ENCODE measurements around the gene COL12A1. TPM values are rescaled to one million over a fixed set of nuclear protein-coding genes. Genes with fewer than 3 reads are reported as not detected.

Gene COL12A1
- total RNA-seq, 1 experiment from 2014 or later = 10.4 TPM

DNA sequence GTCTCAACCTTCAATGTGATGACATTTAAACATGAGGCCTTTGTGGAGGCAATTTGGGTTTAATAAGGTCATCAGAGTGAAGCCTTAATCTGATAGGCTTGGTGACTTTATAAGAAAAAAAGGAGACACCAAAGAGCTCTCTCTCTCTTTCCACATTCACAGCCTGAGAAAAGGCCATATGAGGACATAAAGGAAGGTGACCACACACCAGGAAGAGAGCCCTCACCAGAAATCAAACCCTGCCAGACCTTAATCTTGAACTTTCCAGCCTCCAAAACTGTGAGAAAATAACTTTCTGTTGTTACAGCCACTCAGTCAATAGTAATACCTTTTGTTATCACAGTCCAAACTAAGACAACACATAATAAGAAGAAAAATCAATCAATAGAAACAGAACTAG lies 47.7 kb downstream of the COL12A1 start:
- no TSS peak for BruUV-seq (replicated peaks)
- Histone ChIP-seq H3K4me1 (ENCODE audit: control insufficient read depth, insufficient read depth, low read length) (no peaks in the 10 kb centered on the region), H3K27me3 (ENCODE audit: control insufficient read depth, insufficient read depth, low read length) (no peaks in the 10 kb centered on the region), H3K4me3 (ENCODE audit: low read depth in 2 of 2, low read length in 2 of 2) (no peak overlapping the region), H3K27ac (ENCODE audit: low read length) (no peak overlapping the region), H3K9me3 (ENCODE audit: control insufficient read depth, insufficient read depth, low read depth, low read length) (no peaks in the 10 kb centered on the region), H3K36me3 (ENCODE audit: control insufficient read depth, insufficient read depth, low read length) (no peaks in the 10 kb centered on the region)
- intact Hi-C loops (cut with micrococcal nuclease; ENCODE audit: unreplicated experiment) (no loop called here), in situ Hi-C loops (cut with HindIII; ENCODE audit: low pct_unique_long_range_greater_than_20kb, low sequenced_read_pairs) (no loop called here)
- ChIA-PET CTCF (no interaction called here), POLR2A (no interaction called here)
- TF ChIP-seq, protein P1, sequence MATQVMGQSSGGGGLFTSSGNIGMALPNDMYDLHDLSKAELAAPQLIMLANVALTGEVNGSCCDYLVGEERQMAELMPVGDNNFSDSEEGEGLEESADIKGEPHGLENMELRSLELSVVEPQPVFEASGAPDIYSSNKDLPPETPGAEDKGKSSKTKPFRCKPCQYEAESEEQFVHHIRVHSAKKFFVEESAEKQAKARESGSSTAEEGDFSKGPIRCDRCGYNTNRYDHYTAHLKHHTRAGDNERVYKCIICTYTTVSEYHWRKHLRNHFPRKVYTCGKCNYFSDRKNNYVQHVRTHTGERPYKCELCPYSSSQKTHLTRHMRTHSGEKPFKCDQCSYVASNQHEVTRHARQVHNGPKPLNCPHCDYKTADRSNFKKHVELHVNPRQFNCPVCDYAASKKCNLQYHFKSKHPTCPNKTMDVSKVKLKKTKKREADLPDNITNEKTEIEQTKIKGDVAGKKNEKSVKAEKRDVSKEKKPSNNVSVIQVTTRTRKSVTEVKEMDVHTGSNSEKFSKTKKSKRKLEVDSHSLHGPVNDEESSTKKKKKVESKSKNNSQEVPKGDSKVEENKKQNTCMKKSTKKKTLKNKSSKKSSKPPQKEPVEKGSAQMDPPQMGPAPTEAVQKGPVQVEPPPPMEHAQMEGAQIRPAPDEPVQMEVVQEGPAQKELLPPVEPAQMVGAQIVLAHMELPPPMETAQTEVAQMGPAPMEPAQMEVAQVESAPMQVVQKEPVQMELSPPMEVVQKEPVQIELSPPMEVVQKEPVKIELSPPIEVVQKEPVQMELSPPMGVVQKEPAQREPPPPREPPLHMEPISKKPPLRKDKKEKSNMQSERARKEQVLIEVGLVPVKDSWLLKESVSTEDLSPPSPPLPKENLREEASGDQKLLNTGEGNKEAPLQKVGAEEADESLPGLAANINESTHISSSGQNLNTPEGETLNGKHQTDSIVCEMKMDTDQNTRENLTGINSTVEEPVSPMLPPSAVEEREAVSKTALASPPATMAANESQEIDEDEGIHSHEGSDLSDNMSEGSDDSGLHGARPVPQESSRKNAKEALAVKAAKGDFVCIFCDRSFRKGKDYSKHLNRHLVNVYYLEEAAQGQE (IDR thresholded peaks at IDR 0.05; ENCODE audit: insufficient read depth in 1 of 2, low read depth in 2 of 2, low read length in 1 of 2) = no peak
- TF ChIP-seq POLR2AphosphoS5 (IDR thresholded peaks at IDR 0.05; ENCODE audit: low read depth, low read length) (no peak), SIN3A (IDR thresholded peaks at IDR 0.05; ENCODE audit: borderline replicate concordance, insufficient read depth, low read depth, low read length) (no peak), TCF7L2 (IDR thresholded peaks at IDR 0.05; ENCODE audit: low read depth, low read length) (no peak)
- TF ChIP-seq, protein P2, sequence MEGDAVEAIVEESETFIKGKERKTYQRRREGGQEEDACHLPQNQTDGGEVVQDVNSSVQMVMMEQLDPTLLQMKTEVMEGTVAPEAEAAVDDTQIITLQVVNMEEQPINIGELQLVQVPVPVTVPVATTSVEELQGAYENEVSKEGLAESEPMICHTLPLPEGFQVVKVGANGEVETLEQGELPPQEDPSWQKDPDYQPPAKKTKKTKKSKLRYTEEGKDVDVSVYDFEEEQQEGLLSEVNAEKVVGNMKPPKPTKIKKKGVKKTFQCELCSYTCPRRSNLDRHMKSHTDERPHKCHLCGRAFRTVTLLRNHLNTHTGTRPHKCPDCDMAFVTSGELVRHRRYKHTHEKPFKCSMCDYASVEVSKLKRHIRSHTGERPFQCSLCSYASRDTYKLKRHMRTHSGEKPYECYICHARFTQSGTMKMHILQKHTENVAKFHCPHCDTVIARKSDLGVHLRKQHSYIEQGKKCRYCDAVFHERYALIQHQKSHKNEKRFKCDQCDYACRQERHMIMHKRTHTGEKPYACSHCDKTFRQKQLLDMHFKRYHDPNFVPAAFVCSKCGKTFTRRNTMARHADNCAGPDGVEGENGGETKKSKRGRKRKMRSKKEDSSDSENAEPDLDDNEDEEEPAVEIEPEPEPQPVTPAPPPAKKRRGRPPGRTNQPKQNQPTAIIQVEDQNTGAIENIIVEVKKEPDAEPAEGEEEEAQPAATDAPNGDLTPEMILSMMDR (IDR thresholded peaks at IDR 0.05) = no peak
- ATAC-seq (no peak), DNase-seq (ENCODE audit: low read depth, low spot score) (no peak)

DNA sequence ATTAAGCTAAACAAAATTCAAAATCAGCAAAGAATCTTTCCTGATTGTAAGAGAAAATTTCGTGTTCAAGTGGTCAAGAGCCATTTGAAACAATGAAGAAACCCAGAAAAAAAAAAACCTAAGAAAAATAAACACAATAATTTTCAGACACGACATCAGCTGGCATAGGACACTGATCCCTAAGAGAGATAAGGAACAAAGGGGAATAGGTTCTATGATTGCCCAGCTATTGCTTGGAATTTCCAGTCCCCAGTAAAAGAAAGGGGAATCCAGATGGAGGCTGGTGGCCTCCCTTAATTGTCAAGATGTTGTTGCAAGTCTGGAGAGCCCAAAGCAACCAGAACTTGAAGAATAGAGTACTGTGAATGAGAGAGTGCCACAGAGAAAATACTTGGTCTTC lies 48.5 kb downstream of the COL12A1 start:
- no peaks in the 10 kb centered on the region for H3K9me3 ChIP-seq (ENCODE audit: control insufficient read depth, insufficient read depth, low read depth, low read length)
- DNase-seq (ENCODE audit: low read depth, low spot score) (no peak), ATAC-seq (no peak)
- ChIA-PET CTCF (no interaction called here), POLR2A (no interaction called here)
- no peak for TF ChIP-seq TCF7L2 (IDR thresholded peaks at IDR 0.05; ENCODE audit: low read depth, low read length)
- no peak for TF ChIP-seq POLR2AphosphoS5 (IDR thresholded peaks at IDR 0.05; ENCODE audit: low read depth, low read length)
- TF ChIP-seq, protein P2 (IDR thresholded peaks at IDR 0.05) = no peak
- no peak for TF ChIP-seq SIN3A (IDR thresholded peaks at IDR 0.05; ENCODE audit: borderline replicate concordance, insufficient read depth, low read depth, low read length)
- TF ChIP-seq, protein P1 (IDR thresholded peaks at IDR 0.05; ENCODE audit: insufficient read depth in 1 of 2, low read depth in 2 of 2, low read length in 1 of 2) = no peak
- no peaks in the 10 kb centered on the region for H3K36me3 ChIP-seq (ENCODE audit: control insufficient read depth, insufficient read depth, low read length)
- no peaks in the 10 kb centered on the region for H3K27me3 ChIP-seq (ENCODE audit: control insufficient read depth, insufficient read depth, low read length)
- H3K27ac ChIP-seq (ENCODE audit: low read length) = no peak overlapping the region
- intact Hi-C loops (cut with micrococcal nuclease; ENCODE audit: unreplicated experiment) = no loop called here
- BruUV-seq (replicated peaks) = no TSS peak
- in situ Hi-C loops (cut with HindIII; ENCODE audit: low pct_unique_long_range_greater_than_20kb, low sequenced_read_pairs) = no loop called here
- H3K4me1 ChIP-seq (ENCODE audit: control insufficient read depth, insufficient read depth, low read length) = no peaks in the 10 kb centered on the region
- H3K4me3 ChIP-seq (ENCODE audit: low read depth in 2 of 2, low read length in 2 of 2) = no peak overlapping the region

All from Panc1 (cell line).